Endothelial cell of umbilical vein (primary cell): ENCODE data around the gene POLR1C. TPM values are rescaled to one million over a fixed set of nuclear protein-coding genes. Genes with fewer than 3 reads are reported as not detected.

Source experiments
- BruUV-seq: library from RNA; stranded (reverse); fragments of 400-500 nt; replicated peaks from 2 replicates; lab custom pipeline; 2021; lab: Mats Ljungman, UMichigan
- CTCF ChIA-PET: fragments of 300-600, 350-600 bp; sonication (Branson Sonifier 250); formaldehyde crosslinking; loops from one replicate; lab custom pipeline; 2021; ENCODE audit warnings: antibody characterized with exemption, inconsistent platforms; lab: Charles Lee
- POLR2A ChIA-PET: fragments of 300-600, 350-600 bp; sonication (Branson Sonifier 250); formaldehyde crosslinking; loops from one replicate; lab custom pipeline; 2021; ENCODE audit warnings: antibody characterized with exemption, inconsistent platforms; lab: Charles Lee
- DNase-seq: peaks from one replicate; pipeline ENCODE4 v3.0.0-alpha.2; 2011; ENCODE audit warnings: low read depth, low spot score
- FAIRE-seq: peaks from 2 replicates; lab custom pipeline; 2011; peaks lifted over from hg19 to GRCh38; lab: Jason Lieb, UNC
- H2AFZ ChIP-seq: 2 replicates; pipeline ENCODE4 v1.6.0; 2012; ENCODE audit warnings: low read depth, low read length, control low read depth, inconsistent platforms
- H3K27ac ChIP-seq: 2 replicates; pipeline ENCODE4 v1.5.1; 2011; ENCODE audit warnings: low read depth, mild to moderate bottlenecking, control low read depth, low read length, moderate library complexity; ENCODE audit not compliant: insufficient read depth
- H3K27me3 ChIP-seq, 2 experiments: 2 replicates each; pipeline versions ENCODE4 v1.6.0 to v1.6.1; 2011; ENCODE audit warnings: low read length in 2 of 2, mixed read lengths in 1 of 2; ENCODE audit not compliant: control insufficient read depth in 2 of 2, insufficient read depth in 2 of 2
- H3K36me3 ChIP-seq, 2 experiments: 2 replicates in 1 of 2; 3 replicates in 1 of 2; pipeline ENCODE4 v1.5.1; 2011; ENCODE audit warnings: low read length in 2 of 2, mild to moderate bottlenecking in 1 of 2, moderate library complexity in 1 of 2; ENCODE audit not compliant: control insufficient read depth in 2 of 2, insufficient read depth in 2 of 2; ENCODE audit errors: extremely low read depth in 1 of 2
- H3K4me1 ChIP-seq: 3 replicates; pipeline ENCODE4 v1.5.1; 2011; ENCODE audit warnings: mild to moderate bottlenecking, low read length; ENCODE audit not compliant: control insufficient read depth, insufficient read depth; ENCODE audit errors: extremely low read depth
- H3K4me2 ChIP-seq: 2 replicates; pipeline ENCODE4 v1.6.1; 2011; ENCODE audit warnings: low read length, control low read depth, mixed read lengths; ENCODE audit not compliant: insufficient read depth
- H3K4me3 ChIP-seq, 3 experiments: fragments of 200-600 bp in 1 of 3; sonication (generic), shearing (Covaris generic) in 1 of 3; replicated peaks in 1 of 3; 2 replicates each; pipeline ENCODE4 v1.5.1; 2011 to 2016; ENCODE audit warnings: control low read depth in 3 of 3, low read length in 3 of 3, mild to moderate bottlenecking in 2 of 3, inconsistent platforms in 1 of 3, low read depth in 1 of 3, moderate library complexity in 1 of 3; ENCODE audit not compliant: insufficient read depth in 1 of 3
- H3K79me2 ChIP-seq: 2 replicates; pipeline ENCODE4 v1.6.0; 2012; ENCODE audit warnings: low read length, inconsistent platforms; ENCODE audit not compliant: control insufficient read depth, insufficient read depth
- H3K9ac ChIP-seq: replicated peaks from 2 replicates; pipeline ENCODE3; 2011; ENCODE audit warnings: low read length, control low read depth; ENCODE audit not compliant: insufficient read depth; ENCODE audit errors: extremely low read depth
- H3K9me1 ChIP-seq: replicated peaks from 3 replicates; pipeline ENCODE4 v1.6.0; 2011; ENCODE audit warnings: mild to moderate bottlenecking, low read length; ENCODE audit not compliant: control insufficient read depth, insufficient read depth; ENCODE audit errors: extremely low read depth
- H3K9me3 ChIP-seq: replicated peaks from 2 replicates; pipeline ENCODE4 v1.5.1; 2012; ENCODE audit warnings: low read length, inconsistent platforms; ENCODE audit not compliant: control insufficient read depth, insufficient read depth
- H4K20me1 ChIP-seq: replicated peaks from 2 replicates; pipeline ENCODE3; 2011; ENCODE audit warnings: mild to moderate bottlenecking, low read length; ENCODE audit not compliant: control insufficient read depth, insufficient read depth; ENCODE audit errors: extremely low read depth
- EZH2 ChIP-seq: IDR thresholded peaks from 2 replicates; pipeline ENCODE4 v1.6.1; 2012; ENCODE audit warnings: borderline replicate concordance, low read depth, mild to moderate bottlenecking, moderate library complexity, low read length, inconsistent platforms; ENCODE audit not compliant: severe bottlenecking
- FOS ChIP-seq: IDR thresholded peaks from 2 replicates; pipeline ENCODE4 v1.6.1; 2011; ENCODE audit warnings: mild to moderate bottlenecking, low read length, moderate library complexity, borderline replicate concordance; ENCODE audit not compliant: insufficient read depth
- GATA2 ChIP-seq: IDR thresholded peaks from 2 replicates; pipeline ENCODE4 v1.7.0; 2011; ENCODE audit warnings: low read depth, mild to moderate bottlenecking, moderate library complexity, mixed read lengths, low read length; ENCODE audit not compliant: insufficient read length, insufficient read depth
- JUN ChIP-seq: IDR thresholded peaks from 2 replicates; pipeline ENCODE4 v1.6.1; 2011; ENCODE audit warnings: borderline replicate concordance, low read depth; ENCODE audit not compliant: insufficient read length, insufficient read depth
- MYC ChIP-seq: IDR thresholded peaks from one replicate; pipeline ENCODE4 v1.6.1; 2011; ENCODE audit warnings: mild to moderate bottlenecking, low read depth, low read length
- POLR2A ChIP-seq: IDR thresholded peaks from 2 replicates; pipeline ENCODE4 v1.6.1; 2012; ENCODE audit warnings: low read depth, mild to moderate bottlenecking, control low read depth, low read length
- POLR2AphosphoS5 ChIP-seq: IDR thresholded peaks from 2 replicates; pipeline ENCODE4 v1.6.1; 2012; ENCODE audit warnings: low read depth, mild to moderate bottlenecking, control low read depth, low read length, moderate library complexity; ENCODE audit not compliant: insufficient read depth
- dilution Hi-C: fragments of 300-500 bp; cut with MboI; formaldehyde crosslinking; loops from one replicate; pipeline ENCODE4 v1.15.0; 2019; ENCODE audit warnings: low sequenced_read_pairs; ENCODE audit not compliant: extremely low pct_ligation_motif_present
- intact Hi-C: fragments of 100-400 bp; cut with micrococcal nuclease; formaldehyde crosslinking; loops from one replicate; pipeline ENCODE4 v1.10.0; 2022
- polyA plus RNA-seq, 4 experiments: library from polyadenylated mRNA; depleted of rRNA in 3 of 4; stranded (reverse) in 3 of 4; unstranded in 1 of 4; fragments of >200 nt; gene quantifications; 2 replicates each; pipeline versions ENCODE4 v1.2.1 to v1.2.3, GENCODE V29; 2011 to 2012; ENCODE audit warnings: missing spikeins in 1 of 4
- total RNA-seq: library from RNA; stranded (reverse); gene quantifications from 2 replicates; pipeline ENCODE4 v1.2.3, GENCODE V29; 2021
- TF ChIP-seq, protein P1 (sequence below): IDR thresholded peaks from 2 replicates; pipeline ENCODE4 v1.6.1; 2011; ENCODE audit not compliant: insufficient read depth, insufficient read length
- TF ChIP-seq, protein P2 (sequence below), 2 donors: IDR thresholded peaks; 1 replicate in 1 of 2; 2 replicates in 1 of 2; pipeline ENCODE4 v1.5.1; 2011; ENCODE audit warnings: low read length in 2 of 2, mild to moderate bottlenecking in 2 of 2, moderate library complexity in 2 of 2, control low read depth in 1 of 2, inconsistent platforms in 1 of 2, low read depth in 1 of 2; ENCODE audit not compliant: insufficient read depth in 1 of 2; ENCODE audit errors: extremely low read depth in 1 of 2

Gene POLR1C
- total and polyA plus RNA-seq, 2 donors (not counting 3 experiments of a cell fraction or from before 2014, with no cell fraction given): 39.8 to 46.0 TPM

DNA sequence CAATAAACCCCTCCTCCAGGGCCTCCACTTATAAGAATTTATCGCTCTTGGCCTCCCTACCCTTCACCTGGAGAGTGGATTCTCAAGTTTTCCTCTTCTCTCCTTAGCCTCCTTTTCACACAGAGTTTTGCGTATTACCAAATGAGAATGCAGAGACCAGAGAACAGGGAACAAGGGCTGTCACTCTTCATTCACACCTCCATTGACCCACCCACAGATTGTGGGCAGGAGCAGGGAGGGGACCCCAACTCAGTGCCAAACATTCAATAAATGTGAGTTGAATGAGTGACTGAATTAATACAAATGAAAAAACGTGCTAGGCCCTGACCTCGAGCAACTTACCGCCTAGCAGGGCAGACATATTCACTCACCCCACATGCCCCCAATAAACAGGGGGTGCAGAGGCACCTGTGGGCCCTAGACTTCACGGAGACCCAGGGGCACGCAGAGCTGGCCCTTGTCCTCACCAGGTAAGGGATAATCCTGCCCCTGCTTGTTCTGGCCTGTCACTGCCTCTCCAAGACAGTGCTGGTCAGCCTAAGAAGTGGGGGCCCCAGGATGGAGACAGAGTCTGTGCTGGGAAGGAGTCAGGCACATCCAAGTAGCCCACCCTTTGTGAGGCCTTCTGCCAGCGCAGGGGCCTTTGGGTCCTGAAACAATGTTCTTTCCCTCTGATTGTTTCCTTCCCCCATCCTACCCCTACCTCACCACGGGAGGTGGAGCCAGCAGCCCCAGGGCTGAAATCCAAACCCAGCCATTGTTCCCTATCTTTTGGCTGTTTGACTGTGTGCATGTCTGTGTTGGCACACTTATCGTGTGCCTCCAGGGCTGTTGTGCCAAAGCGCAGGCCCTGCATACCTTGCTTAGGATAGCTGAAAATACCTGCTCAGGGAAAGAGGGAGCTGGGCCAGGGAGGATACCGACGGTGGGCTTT is 47.9 kb upstream of the POLR1C start:
- no peak overlapping the region for H3K27ac ChIP-seq
- intact Hi-C loops (no loop called here), dilution Hi-C loops (no loop called here)
- H3K79me2 ChIP-seq: no peaks in the 10 kb centered on the region
- peaks cover 8 to 9% of the 10 kb centered on the region in 2 experiments for H3K27me3 ChIP-seq
- H3K9me1 ChIP-seq: no peaks in the 10 kb centered on the region
- H3K4me1 ChIP-seq: no peaks in the 10 kb centered on the region
- no peak overlapping the region for H2AFZ ChIP-seq
- BruUV-seq: no TSS peak
- no peak for FAIRE-seq
- no peak for TF ChIP-seq GATA2
- TF ChIP-seq, protein P1, sequence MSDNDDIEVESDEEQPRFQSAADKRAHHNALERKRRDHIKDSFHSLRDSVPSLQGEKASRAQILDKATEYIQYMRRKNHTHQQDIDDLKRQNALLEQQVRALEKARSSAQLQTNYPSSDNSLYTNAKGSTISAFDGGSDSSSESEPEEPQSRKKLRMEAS: no peak
- no peak for TF ChIP-seq JUN
- no peak for TF ChIP-seq MYC
- TF ChIP-seq FOS: no peak
- TF ChIP-seq POLR2AphosphoS5: no peak
- no peak for TF ChIP-seq EZH2
- TF ChIP-seq POLR2A: no peak
- TF ChIP-seq, protein P2, sequence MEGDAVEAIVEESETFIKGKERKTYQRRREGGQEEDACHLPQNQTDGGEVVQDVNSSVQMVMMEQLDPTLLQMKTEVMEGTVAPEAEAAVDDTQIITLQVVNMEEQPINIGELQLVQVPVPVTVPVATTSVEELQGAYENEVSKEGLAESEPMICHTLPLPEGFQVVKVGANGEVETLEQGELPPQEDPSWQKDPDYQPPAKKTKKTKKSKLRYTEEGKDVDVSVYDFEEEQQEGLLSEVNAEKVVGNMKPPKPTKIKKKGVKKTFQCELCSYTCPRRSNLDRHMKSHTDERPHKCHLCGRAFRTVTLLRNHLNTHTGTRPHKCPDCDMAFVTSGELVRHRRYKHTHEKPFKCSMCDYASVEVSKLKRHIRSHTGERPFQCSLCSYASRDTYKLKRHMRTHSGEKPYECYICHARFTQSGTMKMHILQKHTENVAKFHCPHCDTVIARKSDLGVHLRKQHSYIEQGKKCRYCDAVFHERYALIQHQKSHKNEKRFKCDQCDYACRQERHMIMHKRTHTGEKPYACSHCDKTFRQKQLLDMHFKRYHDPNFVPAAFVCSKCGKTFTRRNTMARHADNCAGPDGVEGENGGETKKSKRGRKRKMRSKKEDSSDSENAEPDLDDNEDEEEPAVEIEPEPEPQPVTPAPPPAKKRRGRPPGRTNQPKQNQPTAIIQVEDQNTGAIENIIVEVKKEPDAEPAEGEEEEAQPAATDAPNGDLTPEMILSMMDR (IDR thresholded peaks at IDR 0.05; ENCODE audit: extremely low read depth in 1 of 2, insufficient read depth in 1 of 2, low read depth in 1 of 2, low read length in 2 of 2): no peak
- no peak overlapping the region for H3K4me2 ChIP-seq
- H4K20me1 ChIP-seq: no peaks in the 10 kb centered on the region
- H3K9me3 ChIP-seq: no peaks in the 10 kb centered on the region
- POLR2A ChIA-PET: no interaction called here
- no peak for DNase-seq
- no peaks in the 10 kb centered on the region for H3K36me3 ChIP-seq
- CTCF ChIA-PET: interaction anchor here (1.3 kb wide), 1 partner anchor 8 kb away, joined by 3 read pairs; the partner anchor contains the start of gene TJAP1
- H3K4me3 ChIP-seq: no peak overlapping the region
- H3K9ac ChIP-seq: no peak overlapping the region
